ENCODE data around the gene ENO2. TPM values are rescaled to one million over a fixed set of nuclear protein-coding genes. Genes with fewer than 3 reads are reported as not detected.
A peak's percentile ranks its signal among the peaks of the same experiment; 100 is the strongest.

ENO2 gene
- total RNA-seq, 1 experiment from 2014 or later: 138 TPM

DNA sequence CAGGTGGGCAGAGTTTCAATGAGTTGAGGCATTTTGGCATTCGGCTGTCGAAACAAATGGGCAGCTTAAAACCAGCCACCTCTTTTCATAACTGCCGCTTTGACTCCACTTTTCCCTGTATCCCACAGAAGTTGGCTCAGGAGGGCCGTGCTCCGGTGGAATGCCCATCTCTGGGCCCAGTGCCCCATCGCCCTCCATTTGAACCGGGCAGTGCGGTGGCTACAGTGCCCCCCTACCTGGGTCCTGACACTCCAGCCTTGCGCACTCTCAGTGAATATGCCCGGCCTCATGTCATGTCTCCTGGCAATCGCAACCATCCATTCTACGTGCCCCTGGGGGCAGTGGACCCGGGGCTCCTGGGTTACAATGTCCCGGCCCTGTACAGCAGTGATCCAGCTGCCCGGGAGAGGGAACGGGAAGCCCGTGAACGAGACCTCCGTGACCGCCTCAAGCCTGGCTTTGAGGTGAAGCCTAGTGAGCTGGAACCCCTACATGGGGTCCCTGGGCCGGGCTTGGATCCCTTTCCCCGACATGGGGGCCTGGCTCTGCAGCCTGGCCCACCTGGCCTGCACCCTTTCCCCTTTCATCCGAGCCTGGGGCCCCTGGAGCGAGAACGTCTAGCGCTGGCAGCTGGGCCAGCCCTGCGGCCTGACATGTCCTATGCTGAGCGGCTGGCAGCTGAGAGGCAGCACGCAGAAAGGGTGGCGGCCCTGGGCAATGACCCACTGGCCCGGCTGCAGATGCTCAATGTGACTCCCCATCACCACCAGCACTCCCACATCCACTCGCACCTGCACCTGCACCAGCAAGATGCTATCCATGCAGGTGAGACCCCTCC, 24.2 kb downstream of the ENO2 start:
- Histone ChIP-seq H3K27ac (ENCODE audit: low read depth, low read length, poor library complexity, severe bottlenecking) (peak overlapping the region; percentile 98), H3K4me1 (ENCODE audit: insufficient read depth, low read length, poor library complexity, severe bottlenecking) (peaks cover 23% of the 10 kb centered on the region), H3K4me3 (ENCODE audit: low read depth, low read length, poor library complexity, severe bottlenecking) (peak overlapping the region; percentile 62), H3K36me3 (ENCODE audit: insufficient read depth, low read length, poor library complexity, severe bottlenecking) (peaks cover 57% of the 10 kb centered on the region), H3K9me3 (ENCODE audit: low read depth, low read length, poor library complexity, severe bottlenecking) (no peaks in the 10 kb centered on the region), H3K27me3 (replicated peaks; ENCODE audit: insufficient read depth, low read depth, low read length, poor library complexity) (no peaks in the 10 kb centered on the region)
- ChIA-PET POLR2A (ENCODE audit: low non-redundant PET) (interaction anchor here (1.1 kb wide), 1 partner anchor 249 kb away, joined by 3 read pairs; the partner anchor contains the start of gene ZNF384), CTCF (interaction anchor here (1.0 to 1.6 kb wide), 3 partner anchors 13 to 69 kb away, joined by 4 to 11 read pairs (median 4); no protein-coding TSS in a partner anchor)
- intact Hi-C loops (cut with micrococcal nuclease; ENCODE audit: unreplicated experiment): loop anchor here (2.0 to 5.0 kb wide), 3 partner anchors 14 to 186 kb away; partner anchors contain the start of genes MLF2 and SPSB2
- TF ChIP-seq CTCF (conservative IDR thresholded peaks at IDR 0.05; ENCODE audit: low read depth, low read length): no peak
- no peak for TF ChIP-seq EZH2 (IDR thresholded peaks at IDR 0.05; ENCODE audit: borderline replicate concordance, low read depth, low read length, poor library complexity, severe bottlenecking)
- BruUV-seq (replicated peaks): TSS peak; percentile 18
- no peak for DNase-seq (ENCODE audit: low spot score)

DNA sequence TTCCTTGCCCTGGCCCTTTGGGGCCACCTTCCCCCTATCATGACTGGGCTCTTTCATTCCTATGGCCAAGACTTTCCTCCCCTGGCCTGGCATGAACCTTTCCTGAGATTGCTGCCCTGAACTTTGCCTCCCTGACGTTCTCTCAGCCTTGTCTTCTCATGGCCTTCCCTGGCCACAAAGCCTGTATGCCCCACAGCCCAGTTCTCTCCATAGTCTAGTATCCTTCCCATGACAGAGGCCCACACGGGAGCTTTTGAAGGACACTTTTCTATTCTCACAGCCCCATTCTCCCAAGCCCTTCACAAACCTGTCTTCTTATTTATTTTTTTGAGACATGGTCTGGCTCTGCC, 24.8 kb downstream of the ENO2 start:
- peak overlapping the region; percentile 98 for H3K27ac ChIP-seq (ENCODE audit: low read depth, low read length, poor library complexity, severe bottlenecking)
- H3K4me1 ChIP-seq (ENCODE audit: insufficient read depth, low read length, poor library complexity, severe bottlenecking): peaks cover 23% of the 10 kb centered on the region
- H3K27me3 ChIP-seq (replicated peaks; ENCODE audit: insufficient read depth, low read depth, low read length, poor library complexity): no peaks in the 10 kb centered on the region
- DNase-seq (ENCODE audit: low spot score): no peak
- TF ChIP-seq EZH2 (IDR thresholded peaks at IDR 0.05; ENCODE audit: borderline replicate concordance, low read depth, low read length, poor library complexity, severe bottlenecking) (no peak), CTCF (conservative IDR thresholded peaks at IDR 0.05; ENCODE audit: low read depth, low read length) (no peak)
- H3K4me3 ChIP-seq (ENCODE audit: low read depth, low read length, poor library complexity, severe bottlenecking): no peak overlapping the region
- BruUV-seq (replicated peaks): no TSS peak
- H3K36me3 ChIP-seq (ENCODE audit: insufficient read depth, low read length, poor library complexity, severe bottlenecking): peaks cover 52% of the 10 kb centered on the region
- CTCF ChIA-PET: interaction anchor here (0.6 to 1.2 kb wide), 2 partner anchors 12 to 67 kb away, joined by 3 to 4 read pairs; partner anchors contain the start of gene ATN1
- POLR2A ChIA-PET (ENCODE audit: low non-redundant PET): interaction anchor here (0.6 kb wide), 1 partner anchor 24 kb away, joined by 3 read pairs; no protein-coding TSS in a partner anchor
- no peaks in the 10 kb centered on the region for H3K9me3 ChIP-seq (ENCODE audit: low read depth, low read length, poor library complexity, severe bottlenecking)
- intact Hi-C loops (cut with micrococcal nuclease; ENCODE audit: unreplicated experiment): loop anchor here (2.0 to 5.0 kb wide), 3 partner anchors 14 to 187 kb away; partner anchors contain the start of genes MLF2 and SPSB2

GRCh38 chr12:6941267-6941666, 26.9 kb downstream of the ENO2 start:
- intact Hi-C loops (cut with micrococcal nuclease; ENCODE audit: unreplicated experiment): no loop called here

More at GRCh38 chr12:6941267-6941666, 26.9 kb downstream of the ENO2 start:
- no TSS peak for BruUV-seq (replicated peaks)
- TF ChIP-seq CTCF (conservative IDR thresholded peaks at IDR 0.05; ENCODE audit: low read depth, low read length): no peak
- TF ChIP-seq EZH2 (IDR thresholded peaks at IDR 0.05; ENCODE audit: borderline replicate concordance, low read depth, low read length, poor library complexity, severe bottlenecking): no peak
- DNase-seq (ENCODE audit: low spot score): no peak
- CTCF ChIA-PET: no interaction called here
- peak overlapping the region; percentile 39 for H3K27ac ChIP-seq (ENCODE audit: low read depth, low read length, poor library complexity, severe bottlenecking)
- H3K27me3 ChIP-seq (replicated peaks; ENCODE audit: insufficient read depth, low read depth, low read length, poor library complexity): no peaks in the 10 kb centered on the region
- no peaks in the 10 kb centered on the region for H3K9me3 ChIP-seq (ENCODE audit: low read depth, low read length, poor library complexity, severe bottlenecking)
- no peak overlapping the region for H3K4me3 ChIP-seq (ENCODE audit: low read depth, low read length, poor library complexity, severe bottlenecking)
- POLR2A ChIA-PET (ENCODE audit: low non-redundant PET): no interaction called here
- H3K36me3 ChIP-seq (ENCODE audit: insufficient read depth, low read length, poor library complexity, severe bottlenecking): peaks cover 42% of the 10 kb centered on the region
- peaks cover 34% of the 10 kb centered on the region for H3K4me1 ChIP-seq (ENCODE audit: insufficient read depth, low read length, poor library complexity, severe bottlenecking)

Measured in A673 (cell line).